ENCODE measurements around the gene SLC10A1.

DNA sequence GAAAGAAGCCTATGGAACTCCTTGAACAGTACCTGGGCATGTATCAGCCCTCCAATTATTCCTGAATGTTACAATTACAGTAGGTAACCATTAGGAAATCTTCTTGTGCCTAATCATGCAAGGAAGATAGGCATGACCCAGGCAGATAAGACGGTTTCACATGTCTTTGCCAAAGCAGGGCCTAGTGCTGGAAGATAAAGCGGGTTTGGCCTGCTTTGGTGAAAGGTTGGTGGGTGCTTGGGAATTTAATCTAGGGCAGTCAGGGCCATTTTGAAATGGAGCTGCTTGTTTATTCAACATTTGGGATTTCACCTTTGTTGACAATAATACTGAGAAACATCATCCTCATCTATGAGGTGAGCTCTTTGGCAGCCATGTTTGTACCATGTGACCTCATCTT, 42.6 kb downstream of the SLC10A1 start:
- no peak for TF ChIP-seq EZH2phosphoT487 (IDR thresholded peaks at IDR 0.05; ENCODE audit: unreplicated experiment)
- TF ChIP-seq CTCF (conservative IDR thresholded peaks at IDR 0.05; ENCODE audit: low read depth in 2 of 2): no peak
- TF ChIP-seq POLR2AphosphoS5 (IDR thresholded peaks at IDR 0.05; ENCODE audit: low read depth): no peak
- TF ChIP-seq, protein P1, sequence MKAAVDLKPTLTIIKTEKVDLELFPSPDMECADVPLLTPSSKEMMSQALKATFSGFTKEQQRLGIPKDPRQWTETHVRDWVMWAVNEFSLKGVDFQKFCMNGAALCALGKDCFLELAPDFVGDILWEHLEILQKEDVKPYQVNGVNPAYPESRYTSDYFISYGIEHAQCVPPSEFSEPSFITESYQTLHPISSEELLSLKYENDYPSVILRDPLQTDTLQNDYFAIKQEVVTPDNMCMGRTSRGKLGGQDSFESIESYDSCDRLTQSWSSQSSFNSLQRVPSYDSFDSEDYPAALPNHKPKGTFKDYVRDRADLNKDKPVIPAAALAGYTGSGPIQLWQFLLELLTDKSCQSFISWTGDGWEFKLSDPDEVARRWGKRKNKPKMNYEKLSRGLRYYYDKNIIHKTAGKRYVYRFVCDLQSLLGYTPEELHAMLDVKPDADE (IDR thresholded peaks at IDR 0.05): no peak
- no peak for TF ChIP-seq REST (IDR thresholded peaks at IDR 0.05; ENCODE audit: unreplicated experiment)
- no peak for TF ChIP-seq EZH2 (IDR thresholded peaks at IDR 0.05; ENCODE audit: low read depth, unreplicated experiment)
- TF ChIP-seq STAT1 (IDR thresholded peaks at IDR 0.05; ENCODE audit: unreplicated experiment): no peak
- no peak for TF ChIP-seq CREB1 (CRISPR knock-in tag; IDR thresholded peaks at IDR 0.05; ENCODE audit: low read depth)
- TF ChIP-seq JUNB (IDR thresholded peaks at IDR 0.05; ENCODE audit: unreplicated experiment): no peak
- TF ChIP-seq ZNF114 (CRISPR knock-in tag; IDR thresholded peaks at IDR 0.05): no peak
- TF ChIP-seq ZNF331 (CRISPR knock-in tag; IDR thresholded peaks at IDR 0.05; ENCODE audit: low read depth): no peak

Measured in GM23338 (cell line).